A673 (cell line): ENCODE measurements around the gene DRAM1.

Source experiments
- CTCF ChIP-seq: fragments of 300-800, 200-600 bp; sonication (generic); conservative IDR thresholded peaks from 2 replicates; pipeline ENCODE4 v1.5.1; 2017; ENCODE audit warnings: low read depth, mild to moderate bottlenecking, antibody characterized with exemption, low read length, moderate library complexity, mixed read lengths
- EZH2 ChIP-seq: fragments of 200-600 bp; sonication (generic); IDR thresholded peaks from 2 replicates; pipeline ENCODE4 v1.6.1; 2017; ENCODE audit warnings: borderline replicate concordance, low read depth, mild to moderate bottlenecking, mixed read lengths, antibody characterized with exemption, low read length; ENCODE audit not compliant: poor library complexity, severe bottlenecking

DNA sequence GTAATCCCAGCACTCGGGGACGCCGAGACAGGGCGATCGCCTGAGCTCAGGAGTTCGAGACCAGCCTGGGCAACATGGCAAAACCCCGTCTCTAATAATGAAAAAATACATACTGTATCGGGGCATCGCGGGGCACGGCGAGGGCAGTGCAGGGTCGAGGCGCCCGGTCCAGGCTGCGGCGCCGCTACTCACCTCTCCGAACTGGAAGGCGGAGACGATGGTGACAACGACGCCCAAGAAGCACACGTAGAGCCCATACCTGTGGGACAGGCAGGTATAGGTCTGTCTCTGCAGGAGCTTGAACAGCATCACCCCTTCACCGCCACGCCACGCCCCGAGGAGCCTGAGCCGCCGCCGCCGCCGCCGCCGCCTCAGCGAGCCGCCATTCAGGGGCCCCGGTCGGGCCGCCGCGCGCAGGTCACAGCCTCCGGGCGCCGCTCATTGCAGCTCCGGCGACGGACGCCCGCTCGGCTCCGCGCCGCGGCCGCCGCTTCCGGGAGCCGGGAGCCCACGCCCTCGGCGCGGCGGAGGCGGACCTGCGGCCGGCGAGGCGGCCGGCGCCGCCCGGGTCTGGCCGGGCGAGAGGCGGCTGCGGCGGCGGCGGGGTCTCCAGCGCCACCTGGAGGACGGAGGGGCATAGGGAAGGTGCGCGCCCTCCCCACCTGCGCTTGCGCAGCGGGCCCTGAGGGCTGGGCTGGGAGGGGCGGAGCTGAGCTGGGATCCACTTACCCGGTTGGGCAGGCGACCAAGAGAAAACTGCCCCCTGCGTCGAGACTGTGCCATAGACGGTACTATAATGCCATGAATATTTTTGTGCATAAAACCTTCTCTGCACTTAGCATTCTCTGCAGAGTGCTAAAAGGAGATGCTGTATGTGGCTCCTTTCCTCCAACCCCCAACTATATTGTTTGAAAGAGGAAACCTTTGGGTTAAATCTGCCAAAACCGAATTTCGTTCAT is 46.7 kb upstream of the DRAM1 start, which contains the start of gene GNPTAB:
- peak; percentile 72 for TF ChIP-seq CTCF
- no peak for TF ChIP-seq EZH2
